ENCODE measurements around the gene NRBF2.

GRCh38 chr10:63132651-63133055 lies 475 bp upstream of the NRBF2 start:
- TF ChIP-seq PCBP2 (IDR thresholded peaks at IDR 0.05; ENCODE audit: low read depth, low read length, poor library complexity, severe bottlenecking): no peak
- no peak for TF ChIP-seq KLF13 (tag; IDR thresholded peaks at IDR 0.05; ENCODE audit: borderline replicate concordance, low read depth)
- TF ChIP-seq ZNF311 (CRISPR knock-in tag; IDR thresholded peaks at IDR 0.05): 0 out of 2 replicates have a peak, but pooled peaks have one; percentile 27
